Measurements from ENCODE around the gene PLA2G2F.
"Not testable (repeated sequence)": the region's sequence is repeated elsewhere in the genome, so short reads cannot be mapped to it uniquely, and the experiment has no call there.

PLA2G2F gene

GRCh38 chr1:20115916-20116315 is 23.2 kb upstream of the PLA2G2F start:
- H3K9me3 ChIP-seq (replicated peaks; ENCODE audit: low read length): no peaks in the 10 kb centered on the region
- no peak overlapping the region for H3K4me2 ChIP-seq (ENCODE audit: low read length)
- peaks cover 30% of the 10 kb centered on the region for H3K27me3 ChIP-seq (ENCODE audit: control insufficient read depth, insufficient read depth, low read length)
- H3K4me1 ChIP-seq (ENCODE audit: control insufficient read depth, insufficient read depth, low read length): no peaks in the 10 kb centered on the region
- no peak overlapping the region for H3K4me3 ChIP-seq (ENCODE audit: low read length)
- no peaks in the 10 kb centered on the region for H3K36me3 ChIP-seq (ENCODE audit: insufficient read depth, low read length)
- H3K9ac ChIP-seq (ENCODE audit: low read depth, low read length): no peak overlapping the region

GRCh38 chr1:20117236-20117635 is 21.9 kb upstream of the PLA2G2F start:
- no peak overlapping the region for H3K9ac ChIP-seq (ENCODE audit: low read depth, low read length)
- H3K36me3 ChIP-seq (ENCODE audit: insufficient read depth, low read length): no peaks in the 10 kb centered on the region
- H3K4me2 ChIP-seq (ENCODE audit: low read length): no peak overlapping the region
- no peaks in the 10 kb centered on the region for H3K9me3 ChIP-seq (replicated peaks; ENCODE audit: low read length)
- peaks cover 37% of the 10 kb centered on the region for H3K27me3 ChIP-seq (ENCODE audit: control insufficient read depth, insufficient read depth, low read length)
- no peaks in the 10 kb centered on the region for H3K4me1 ChIP-seq (ENCODE audit: control insufficient read depth, insufficient read depth, low read length)
- no peak overlapping the region for H3K4me3 ChIP-seq (ENCODE audit: low read length)

- H3K27me3 ChIP-seq (ENCODE audit: control insufficient read depth, insufficient read depth, low read length): peaks cover 30% of the 10 kb centered on the region
- no peak within 1 kb of the TSS for H3K9ac ChIP-seq (ENCODE audit: low read depth, low read length)
- no peak within 1 kb of the TSS for H3K4me2 ChIP-seq (ENCODE audit: low read length)
- H3K4me3 ChIP-seq (ENCODE audit: low read length): no peak within 1 kb of the TSS
- peaks cover 2% of the 10 kb centered on the region for H3K4me1 ChIP-seq (ENCODE audit: control insufficient read depth, insufficient read depth, low read length)
- no peaks in the 10 kb centered on the region for H3K9me3 ChIP-seq (replicated peaks; ENCODE audit: low read length)
- no peaks in the 10 kb centered on the region for H3K36me3 ChIP-seq (ENCODE audit: insufficient read depth, low read length)
Observed at GRCh38 chr1:20119347-20119746, 19.8 kb upstream of the PLA2G2F start, which contains the start of gene PLA2G2D. Gene PLA2G2D (minus strand): TSS chr1:20119536. CDS start chr1:20119498, 38 bp downstream.

- Histone ChIP-seq H3K4me1 (ENCODE audit: control insufficient read depth, insufficient read depth, low read length) (peaks cover 7% of the 10 kb centered on the region), H3K36me3 (ENCODE audit: insufficient read depth, low read length) (no peaks in the 10 kb centered on the region), H3K4me3 (ENCODE audit: low read length) (no peak overlapping the region), H3K4me2 (ENCODE audit: low read length) (no peak overlapping the region), H3K27me3 (ENCODE audit: control insufficient read depth, insufficient read depth, low read length) (peaks cover 32% of the 10 kb centered on the region), H3K9me3 (replicated peaks; ENCODE audit: low read length) (no peaks in the 10 kb centered on the region), H3K9ac (ENCODE audit: low read depth, low read length) (no peak overlapping the region)
Observed at GRCh38 chr1:20120796-20121195, 18.3 kb upstream of the PLA2G2F start.

GRCh38 chr1:20123722-20124455 is 15.2 kb upstream of the PLA2G2F start:
- Histone ChIP-seq H3K4me3 (ENCODE audit: low read length) (no peak overlapping the region), H3K36me3 (ENCODE audit: insufficient read depth, low read length) (no peaks in the 10 kb centered on the region), H3K9me3 (replicated peaks; ENCODE audit: low read length) (no peaks in the 10 kb centered on the region), H3K27me3 (ENCODE audit: control insufficient read depth, insufficient read depth, low read length) (peaks cover 34% of the 10 kb centered on the region), H3K9ac (ENCODE audit: low read depth, low read length) (no peak overlapping the region), H3K4me2 (ENCODE audit: low read length) (no peak overlapping the region), H3K4me1 (ENCODE audit: control insufficient read depth, insufficient read depth, low read length) (peaks cover 7% of the 10 kb centered on the region)

GRCh38 chr1:20124456-20125057 is 14.6 kb upstream of the PLA2G2F start:
- Histone ChIP-seq H3K36me3 (ENCODE audit: insufficient read depth, low read length) (no peaks in the 10 kb centered on the region), H3K4me2 (ENCODE audit: low read length) (no peak overlapping the region), H3K9me3 (replicated peaks; ENCODE audit: low read length) (no peaks in the 10 kb centered on the region), H3K9ac (ENCODE audit: low read depth, low read length) (no peak overlapping the region), H3K4me1 (ENCODE audit: control insufficient read depth, insufficient read depth, low read length) (peaks cover 7% of the 10 kb centered on the region), H3K4me3 (ENCODE audit: low read length) (no peak overlapping the region), H3K27me3 (ENCODE audit: control insufficient read depth, insufficient read depth, low read length) (peaks cover 30% of the 10 kb centered on the region)

- Histone ChIP-seq H3K4me3 (ENCODE audit: low read length) (no peak overlapping the region), H3K9me3 (replicated peaks; ENCODE audit: low read length) (no peaks in the 10 kb centered on the region), H3K9ac (ENCODE audit: low read depth, low read length) (no peak overlapping the region), H3K4me2 (ENCODE audit: low read length) (no peak overlapping the region), H3K27me3 (ENCODE audit: control insufficient read depth, insufficient read depth, low read length) (peaks cover 30% of the 10 kb centered on the region), H3K36me3 (ENCODE audit: insufficient read depth, low read length) (no peaks in the 10 kb centered on the region), H3K4me1 (ENCODE audit: control insufficient read depth, insufficient read depth, low read length) (peaks cover 7% of the 10 kb centered on the region)
Observed at GRCh38 chr1:20125100-20125499, 14.0 kb upstream of the PLA2G2F start.

- Histone ChIP-seq H3K9me3 (replicated peaks; ENCODE audit: low read length) (no peaks in the 10 kb centered on the region), H3K9ac (ENCODE audit: low read depth, low read length) (no peak overlapping the region), H3K4me3 (ENCODE audit: low read length) (no peak overlapping the region), H3K27me3 (ENCODE audit: control insufficient read depth, insufficient read depth, low read length) (peaks cover 24% of the 10 kb centered on the region), H3K4me1 (ENCODE audit: control insufficient read depth, insufficient read depth, low read length) (peaks cover 7% of the 10 kb centered on the region), H3K36me3 (ENCODE audit: insufficient read depth, low read length) (no peaks in the 10 kb centered on the region), H3K4me2 (ENCODE audit: low read length) (no peak overlapping the region)
Observed at GRCh38 chr1:20126041-20126805, 12.9 kb upstream of the PLA2G2F start.

GRCh38 chr1:20126806-20127440 is 12.2 kb upstream of the PLA2G2F start:
- no peaks in the 10 kb centered on the region for H3K9me3 ChIP-seq (replicated peaks; ENCODE audit: low read length)
- no peak overlapping the region for H3K9ac ChIP-seq (ENCODE audit: low read depth, low read length)
- H3K4me2 ChIP-seq (ENCODE audit: low read length): no peak overlapping the region
- H3K36me3 ChIP-seq (ENCODE audit: insufficient read depth, low read length): no peaks in the 10 kb centered on the region
- peaks cover 19% of the 10 kb centered on the region for H3K27me3 ChIP-seq (ENCODE audit: control insufficient read depth, insufficient read depth, low read length)
- H3K4me1 ChIP-seq (ENCODE audit: control insufficient read depth, insufficient read depth, low read length): peaks cover 7% of the 10 kb centered on the region
- no peak overlapping the region for H3K4me3 ChIP-seq (ENCODE audit: low read length)

GRCh38 chr1:20130518-20130917 is 8.6 kb upstream of the PLA2G2F start:
- not testable (repeated sequence) for H3K9ac ChIP-seq (ENCODE audit: low read depth, low read length); H3K4me1 ChIP-seq (ENCODE audit: control insufficient read depth, insufficient read depth, low read length); H3K4me3 ChIP-seq (ENCODE audit: low read length); H3K36me3 ChIP-seq (ENCODE audit: insufficient read depth, low read length); H3K27me3 ChIP-seq (ENCODE audit: control insufficient read depth, insufficient read depth, low read length); H3K9me3 ChIP-seq (replicated peaks; ENCODE audit: low read length); H3K4me2 ChIP-seq (ENCODE audit: low read length)

- Histone ChIP-seq H3K9me3 (replicated peaks; ENCODE audit: low read length) (no peaks in the 10 kb centered on the region), H3K4me2 (ENCODE audit: low read length) (no peak overlapping the region), H3K4me3 (ENCODE audit: low read length) (no peak overlapping the region)
Observed at GRCh38 chr1:20134995-20135394, 4.1 kb upstream of the PLA2G2F start.

More at GRCh38 chr1:20134995-20135394, 4.1 kb upstream of the PLA2G2F start:
- Histone ChIP-seq H3K9ac (ENCODE audit: low read depth, low read length) (no peak overlapping the region), H3K27me3 (ENCODE audit: control insufficient read depth, insufficient read depth, low read length) (peaks cover 8% of the 10 kb centered on the region), H3K36me3 (ENCODE audit: insufficient read depth, low read length) (no peaks in the 10 kb centered on the region), H3K4me1 (ENCODE audit: control insufficient read depth, insufficient read depth, low read length) (no peaks in the 10 kb centered on the region)
